HG03175 (cell line): Measurements from ENCODE around the gene APPBP2.
"Not testable (repeated sequence)": the region's sequence is repeated elsewhere in the genome, so short reads cannot be mapped to it uniquely, and the experiment has no call there.

Experiments used
- ATAC-seq: cut with Tn5 transposase; IDR thresholded peaks from one replicate; pipeline ENCODE4 v1.9.1; 2021; ENCODE audit warnings: mild to moderate bottlenecking, moderate library complexity; ENCODE audit not compliant: unreplicated experiment

The APPBP2 gene

GRCh38 chr17:60506312-60506711 lies 19.7 kb downstream of the APPBP2 start:
- no peak for ATAC-seq

GRCh38 chr17:60502145-60502544 lies 23.9 kb downstream of the APPBP2 start:
- no peak for ATAC-seq

- ATAC-seq = no peak
These were observed 24.5 kb downstream of the APPBP2 start for GRCh38 chr17:60501589-60501988.

- no peak for ATAC-seq
These were observed 30.0 kb downstream of the APPBP2 start for GRCh38 chr17:60496041-60496440.

GRCh38 chr17:60495260-60495659 lies 30.8 kb downstream of the APPBP2 start:
- no peak for ATAC-seq

GRCh38 chr17:60493847-60494321 lies 32.2 kb downstream of the APPBP2 start:
- ATAC-seq = no peak

- no peak for ATAC-seq
These were observed 34.3 kb downstream of the APPBP2 start for GRCh38 chr17:60491771-60492170.

- not testable (repeated sequence) for ATAC-seq
These were observed 35.4 kb downstream of the APPBP2 start for GRCh38 chr17:60490594-60490993.

GRCh38 chr17:60481604-60482003 lies 44.4 kb downstream of the APPBP2 start:
- ATAC-seq = no peak

- no peak for ATAC-seq
These were observed 52.3 kb downstream of the APPBP2 start for GRCh38 chr17:60473788-60474187.

GRCh38 chr17:60472449-60472848 lies 53.6 kb downstream of the APPBP2 start:
- no peak for ATAC-seq

GRCh38 chr17:60471451-60471850 lies 54.6 kb downstream of the APPBP2 start:
- no peak for ATAC-seq

GRCh38 chr17:60468371-60468770 lies 57.7 kb downstream of the APPBP2 start:
- ATAC-seq = no peak

- no peak for ATAC-seq
These were observed 61.7 kb downstream of the APPBP2 start for GRCh38 chr17:60464343-60464742.

- no peak for ATAC-seq
These were observed 62.7 kb downstream of the APPBP2 start for GRCh38 chr17:60463157-60463835.

- ATAC-seq = no peak
These were observed 64.5 kb downstream of the APPBP2 start for GRCh38 chr17:60461584-60461983.

GRCh38 chr17:60457148-60457547 lies 68.9 kb downstream of the APPBP2 start:
- no peak for ATAC-seq

GRCh38 chr17:60455378-60455777 lies 70.7 kb downstream of the APPBP2 start:
- ATAC-seq = no peak

GRCh38 chr17:60451965-60452364 lies 74.1 kb downstream of the APPBP2 start:
- ATAC-seq = no peak

- no peak for ATAC-seq
These were observed 75.0 kb downstream of the APPBP2 start for GRCh38 chr17:60451071-60451470.

GRCh38 chr17:60447375-60447774 lies 78.7 kb downstream of the APPBP2 start:
- ATAC-seq = no peak

GRCh38 chr17:60445144-60445543 lies 80.9 kb downstream of the APPBP2 start:
- no peak for ATAC-seq

GRCh38 chr17:60443713-60444112 lies 82.3 kb downstream of the APPBP2 start:
- no peak for ATAC-seq
